Measurements from ENCODE around the gene VIPR1. TPM values are rescaled to one million over a fixed set of nuclear protein-coding genes. Genes with fewer than 3 reads are reported as not detected.

Gene VIPR1
- total RNA-seq, 1 experiment from 2014 or later = 0.41 TPM

- Histone ChIP-seq H3K4me3 (ENCODE audit: low read depth in 2 of 2, low read length in 2 of 2) (no peak overlapping the region), H3K4me1 (ENCODE audit: control insufficient read depth, insufficient read depth, low read length) (no peaks in the 10 kb centered on the region), H3K27ac (ENCODE audit: low read length) (no peak overlapping the region), H3K36me3 (ENCODE audit: control insufficient read depth, insufficient read depth, low read length) (no peaks in the 10 kb centered on the region), H3K27me3 (ENCODE audit: control insufficient read depth, insufficient read depth, low read length) (no peaks in the 10 kb centered on the region; the same call in 1 of the 2 replicates), H3K9me3 (ENCODE audit: control insufficient read depth, insufficient read depth, low read depth, low read length) (no peaks in the 10 kb centered on the region)
- POLR2A ChIA-PET = no interaction called here
- DNase-seq (ENCODE audit: low read depth, low spot score) (no peak), ATAC-seq (peak; percentile 52; the same call in 1 of the 2 replicates)
- BruUV-seq (replicated peaks) = no TSS peak
- in situ Hi-C loops (cut with HindIII; ENCODE audit: low pct_unique_long_range_greater_than_20kb, low sequenced_read_pairs) = no loop called here
- CTCF ChIA-PET = no interaction called here
- intact Hi-C loops (cut with micrococcal nuclease; ENCODE audit: unreplicated experiment) = no loop called here
- no peak for TF ChIP-seq SIN3A (IDR thresholded peaks at IDR 0.05; ENCODE audit: borderline replicate concordance, insufficient read depth, low read depth, low read length)
- no peak for TF ChIP-seq POLR2AphosphoS5 (IDR thresholded peaks at IDR 0.05; ENCODE audit: low read depth, low read length)
- TF ChIP-seq TCF7L2 (IDR thresholded peaks at IDR 0.05; ENCODE audit: low read depth, low read length) = no peak
Measured at GRCh38 chr3:42497009-42497731, 5.3 kb upstream of the VIPR1 start.

GRCh38 chr3:42498034-42498433, 4.4 kb upstream of the VIPR1 start:
- no peaks in the 10 kb centered on the region for H3K4me1 ChIP-seq (ENCODE audit: control insufficient read depth, insufficient read depth, low read length)
- ChIA-PET CTCF (no interaction called here), POLR2A (no interaction called here)
- intact Hi-C loops (cut with micrococcal nuclease; ENCODE audit: unreplicated experiment) (no loop called here), in situ Hi-C loops (cut with HindIII; ENCODE audit: low pct_unique_long_range_greater_than_20kb, low sequenced_read_pairs) (no loop called here)
- no peak overlapping the region for H3K4me3 ChIP-seq (ENCODE audit: low read depth in 2 of 2, low read length in 2 of 2)
- ATAC-seq (no peak), DNase-seq (ENCODE audit: low read depth, low spot score) (no peak)
- no peak for TF ChIP-seq SIN3A (IDR thresholded peaks at IDR 0.05; ENCODE audit: borderline replicate concordance, insufficient read depth, low read depth, low read length)
- H3K9me3 ChIP-seq (ENCODE audit: control insufficient read depth, insufficient read depth, low read depth, low read length) = no peaks in the 10 kb centered on the region
- no peak overlapping the region for H3K27ac ChIP-seq (ENCODE audit: low read length)
- BruUV-seq (replicated peaks) = no TSS peak
- H3K36me3 ChIP-seq (ENCODE audit: control insufficient read depth, insufficient read depth, low read length) = no peaks in the 10 kb centered on the region
- H3K27me3 ChIP-seq (ENCODE audit: control insufficient read depth, insufficient read depth, low read length) = no peaks in the 10 kb centered on the region; the same call in 1 of the 2 replicates

GRCh38 chr3:42498791-42499477, 3.5 kb upstream of the VIPR1 start:
- TF ChIP-seq TCF7L2 (IDR thresholded peaks at IDR 0.05; ENCODE audit: low read depth, low read length) = no peak
- no peak for TF ChIP-seq POLR2AphosphoS5 (IDR thresholded peaks at IDR 0.05; ENCODE audit: low read depth, low read length)
- no peak for TF ChIP-seq CTCF (IDR thresholded peaks at IDR 0.05)
- TF ChIP-seq SIN3A (IDR thresholded peaks at IDR 0.05; ENCODE audit: borderline replicate concordance, insufficient read depth, low read depth, low read length) = no peak
- TF ChIP-seq REST (IDR thresholded peaks at IDR 0.05; ENCODE audit: insufficient read depth in 1 of 2, low read depth in 2 of 2, low read length in 1 of 2) = no peak
- in situ Hi-C loops (cut with HindIII; ENCODE audit: low pct_unique_long_range_greater_than_20kb, low sequenced_read_pairs) = no loop called here
- no peaks in the 10 kb centered on the region for H3K9me3 ChIP-seq (ENCODE audit: control insufficient read depth, insufficient read depth, low read depth, low read length)
- no peaks in the 10 kb centered on the region; the same call in 1 of the 2 replicates for H3K27me3 ChIP-seq (ENCODE audit: control insufficient read depth, insufficient read depth, low read length)
- no peaks in the 10 kb centered on the region for H3K4me1 ChIP-seq (ENCODE audit: control insufficient read depth, insufficient read depth, low read length)
- intact Hi-C loops (cut with micrococcal nuclease; ENCODE audit: unreplicated experiment) = no loop called here
- H3K36me3 ChIP-seq (ENCODE audit: control insufficient read depth, insufficient read depth, low read length) = no peaks in the 10 kb centered on the region
- ATAC-seq (no peak), DNase-seq (ENCODE audit: low read depth, low spot score) (no peak)
- H3K4me3 ChIP-seq (ENCODE audit: low read depth in 2 of 2, low read length in 2 of 2) = no peak overlapping the region
- no TSS peak for BruUV-seq (replicated peaks)
- no peak overlapping the region for H3K27ac ChIP-seq (ENCODE audit: low read length)
- ChIA-PET CTCF (no interaction called here), POLR2A (no interaction called here)

Measured in Panc1 (cell line).